WTC11 (cell line): Measurements from ENCODE around the gene CD109.

Experiments
- CREB1 ChIP-seq: sonication (generic); formaldehyde crosslinking; IDR thresholded peaks from 2 replicates; pipeline ENCODE4 v1.8.0; 2023; ENCODE audit warnings: mild to moderate bottlenecking, missing genetic modification reagents
- NFYB ChIP-seq: sonication (generic); formaldehyde crosslinking; conservative IDR thresholded peaks from 2 replicates; pipeline ENCODE4 v1.8.0; 2022; ENCODE audit warnings: low read depth, missing genetic modification reagents
- SP1 ChIP-seq: sonication (generic); formaldehyde crosslinking; conservative IDR thresholded peaks from 2 replicates; pipeline ENCODE4 v1.8.1; 2022; ENCODE audit warnings: missing genetic modification reagents
- USF2 ChIP-seq: sonication (generic); formaldehyde crosslinking; IDR thresholded peaks from 2 replicates; pipeline ENCODE4 v1.8.1; 2023; ENCODE audit warnings: mild to moderate bottlenecking, missing genetic modification reagents, moderate library complexity
- ZBTB43 ChIP-seq: sonication (generic); formaldehyde crosslinking; IDR thresholded peaks from 2 replicates; pipeline ENCODE4 v1.8.1; 2023; ENCODE audit warnings: mild to moderate bottlenecking, missing genetic modification reagents
- ZNF416 ChIP-seq: fragments of 250-450 bp; sonication (Bioruptor Pico); IDR thresholded peaks from 2 replicates; pipeline ENCODE4 v1.9.0; 2021; ENCODE audit warnings: mild to moderate bottlenecking, inconsistent platforms
- ZNF423 ChIP-seq: fragments of 250-450 bp; sonication (Bioruptor Pico); IDR thresholded peaks from 2 replicates; pipeline ENCODE4 v2.1.2; 2022; ENCODE audit warnings: mild to moderate bottlenecking, moderate library complexity
- TF ChIP-seq, protein P1 (sequence below): fragments of 200-600 bp; IDR thresholded peaks from 2 replicates; pipeline ENCODE4 v1.8.0; 2022; ENCODE audit warnings: antibody characterized with exemption
- TF ChIP-seq, protein P2 (sequence below): sonication (generic); formaldehyde crosslinking; IDR thresholded peaks from 2 replicates; pipeline ENCODE4 v1.8.1; 2023; ENCODE audit warnings: mild to moderate bottlenecking, moderate library complexity, missing genetic modification reagents

GRCh38 chr6:73796881-73797280, 100.9 kb downstream of the CD109 start:
- TF ChIP-seq, protein P1, sequence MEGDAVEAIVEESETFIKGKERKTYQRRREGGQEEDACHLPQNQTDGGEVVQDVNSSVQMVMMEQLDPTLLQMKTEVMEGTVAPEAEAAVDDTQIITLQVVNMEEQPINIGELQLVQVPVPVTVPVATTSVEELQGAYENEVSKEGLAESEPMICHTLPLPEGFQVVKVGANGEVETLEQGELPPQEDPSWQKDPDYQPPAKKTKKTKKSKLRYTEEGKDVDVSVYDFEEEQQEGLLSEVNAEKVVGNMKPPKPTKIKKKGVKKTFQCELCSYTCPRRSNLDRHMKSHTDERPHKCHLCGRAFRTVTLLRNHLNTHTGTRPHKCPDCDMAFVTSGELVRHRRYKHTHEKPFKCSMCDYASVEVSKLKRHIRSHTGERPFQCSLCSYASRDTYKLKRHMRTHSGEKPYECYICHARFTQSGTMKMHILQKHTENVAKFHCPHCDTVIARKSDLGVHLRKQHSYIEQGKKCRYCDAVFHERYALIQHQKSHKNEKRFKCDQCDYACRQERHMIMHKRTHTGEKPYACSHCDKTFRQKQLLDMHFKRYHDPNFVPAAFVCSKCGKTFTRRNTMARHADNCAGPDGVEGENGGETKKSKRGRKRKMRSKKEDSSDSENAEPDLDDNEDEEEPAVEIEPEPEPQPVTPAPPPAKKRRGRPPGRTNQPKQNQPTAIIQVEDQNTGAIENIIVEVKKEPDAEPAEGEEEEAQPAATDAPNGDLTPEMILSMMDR: no peak
- TF ChIP-seq SP1 (CRISPR knock-in tag) (no peak), ZBTB43 (CRISPR knock-in tag) (no peak), ZNF423 (CRISPR knock-in tag) (no peak), ZNF416 (no peak), CREB1 (CRISPR knock-in tag) (no peak), NFYB (no peak), USF2 (no peak)
- TF ChIP-seq, protein P2, sequence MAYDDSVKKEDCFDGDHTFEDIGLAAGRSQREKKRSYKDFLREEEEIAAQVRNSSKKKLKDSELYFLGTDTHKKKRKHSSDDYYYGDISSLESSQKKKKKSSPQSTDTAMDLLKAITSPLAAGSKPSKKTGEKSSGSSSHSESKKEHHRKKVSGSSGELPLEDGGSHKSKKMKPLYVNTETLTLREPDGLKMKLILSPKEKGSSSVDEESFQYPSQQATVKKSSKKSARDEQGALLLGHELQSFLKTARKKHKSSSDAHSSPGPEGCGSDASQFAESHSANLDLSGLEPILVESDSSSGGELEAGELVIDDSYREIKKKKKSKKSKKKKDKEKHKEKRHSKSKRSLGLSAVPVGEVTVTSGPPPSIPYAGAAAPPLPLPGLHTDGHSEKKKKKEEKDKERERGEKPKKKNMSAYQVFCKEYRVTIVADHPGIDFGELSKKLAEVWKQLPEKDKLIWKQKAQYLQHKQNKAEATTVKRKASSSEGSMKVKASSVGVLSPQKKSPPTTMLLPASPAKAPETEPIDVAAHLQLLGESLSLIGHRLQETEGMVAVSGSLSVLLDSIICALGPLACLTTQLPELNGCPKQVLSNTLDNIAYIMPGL (CRISPR knock-in tag): no peak
